ENCODE measurements around the gene CDK11A.

Gene CDK11A

GRCh38 chr1:1759456-1760344 is 35.5 kb upstream of the CDK11A start:
- H3K36me3 ChIP-seq (ENCODE audit: insufficient read depth, low read depth, low read length), result peaks cover 78% of the 10 kb centered on the region
- no peak overlapping the region for H3K9ac ChIP-seq (ENCODE audit: low read depth, low read length)
- no peaks in the 10 kb centered on the region for H3K4me1 ChIP-seq (ENCODE audit: insufficient read depth, low read length)
- no peak overlapping the region for H3K27ac ChIP-seq (ENCODE audit: low read length)
- no peaks in the 10 kb centered on the region for H3K9me3 ChIP-seq (ENCODE audit: insufficient read depth, low read depth, low read length)
- H3K27me3 ChIP-seq (ENCODE audit: insufficient read depth, low read length), result no peaks in the 10 kb centered on the region
- no peak overlapping the region for H3K4me3 ChIP-seq (ENCODE audit: low read length)

GRCh38 chr1:1758692-1759455 is 34.7 kb upstream of the CDK11A start:
- Histone ChIP-seq H3K4me3 (ENCODE audit: low read length) (no peak overlapping the region), H3K27ac (ENCODE audit: low read length) (no peak overlapping the region), H3K27me3 (ENCODE audit: insufficient read depth, low read length) (no peaks in the 10 kb centered on the region), H3K4me1 (ENCODE audit: insufficient read depth, low read length) (no peaks in the 10 kb centered on the region), H3K9me3 (ENCODE audit: insufficient read depth, low read depth, low read length) (no peaks in the 10 kb centered on the region), H3K36me3 (ENCODE audit: insufficient read depth, low read depth, low read length) (peaks cover 79% of the 10 kb centered on the region), H3K9ac (ENCODE audit: low read depth, low read length) (no peak overlapping the region; the same call in 1 of the 2 replicates)

GRCh38 chr1:1758059-1758621 is 34.0 kb upstream of the CDK11A start:
- no peak overlapping the region for H3K9ac ChIP-seq (ENCODE audit: low read depth, low read length)
- no peaks in the 10 kb centered on the region for H3K4me1 ChIP-seq (ENCODE audit: insufficient read depth, low read length)
- H3K4me3 ChIP-seq (ENCODE audit: low read length), result no peak overlapping the region
- H3K27me3 ChIP-seq (ENCODE audit: insufficient read depth, low read length), result no peaks in the 10 kb centered on the region
- peaks cover 83% of the 10 kb centered on the region for H3K36me3 ChIP-seq (ENCODE audit: insufficient read depth, low read depth, low read length)
- no peaks in the 10 kb centered on the region for H3K9me3 ChIP-seq (ENCODE audit: insufficient read depth, low read depth, low read length)
- no peak overlapping the region for H3K27ac ChIP-seq (ENCODE audit: low read length)

GRCh38 chr1:1757422-1758058 is 33.4 kb upstream of the CDK11A start:
- H3K9me3 ChIP-seq (ENCODE audit: insufficient read depth, low read depth, low read length), result no peaks in the 10 kb centered on the region
- H3K27ac ChIP-seq (ENCODE audit: low read length), result no peak overlapping the region
- peaks cover 83% of the 10 kb centered on the region for H3K36me3 ChIP-seq (ENCODE audit: insufficient read depth, low read depth, low read length)
- no peaks in the 10 kb centered on the region for H3K27me3 ChIP-seq (ENCODE audit: insufficient read depth, low read length)
- H3K4me1 ChIP-seq (ENCODE audit: insufficient read depth, low read length), result no peaks in the 10 kb centered on the region
- H3K9ac ChIP-seq (ENCODE audit: low read depth, low read length), result no peak overlapping the region
- no peak overlapping the region for H3K4me3 ChIP-seq (ENCODE audit: low read length)

- Histone ChIP-seq H3K36me3 (ENCODE audit: insufficient read depth, low read depth, low read length) (peaks cover 83% of the 10 kb centered on the region), H3K27me3 (ENCODE audit: insufficient read depth, low read length) (no peaks in the 10 kb centered on the region), H3K27ac (ENCODE audit: low read length) (no peak overlapping the region), H3K9ac (ENCODE audit: low read depth, low read length) (no peak overlapping the region), H3K4me3 (ENCODE audit: low read length) (no peak overlapping the region), H3K4me1 (ENCODE audit: insufficient read depth, low read length) (no peaks in the 10 kb centered on the region), H3K9me3 (ENCODE audit: insufficient read depth, low read depth, low read length) (no peaks in the 10 kb centered on the region)
These were observed 32.7 kb upstream of the CDK11A start for GRCh38 chr1:1756661-1757421.

GRCh38 chr1:1755852-1756251 is 31.7 kb upstream of the CDK11A start:
- H3K9ac ChIP-seq (ENCODE audit: low read depth, low read length), result no peak overlapping the region

GRCh38 chr1:1755426-1755825 is 31.3 kb upstream of the CDK11A start:
- Histone ChIP-seq H3K27ac (ENCODE audit: low read length) (no peak overlapping the region), H3K4me1 (ENCODE audit: insufficient read depth, low read length) (no peaks in the 10 kb centered on the region), H3K9ac (ENCODE audit: low read depth, low read length) (no peak overlapping the region), H3K36me3 (ENCODE audit: insufficient read depth, low read depth, low read length) (peaks cover 69% of the 10 kb centered on the region), H3K9me3 (ENCODE audit: insufficient read depth, low read depth, low read length) (no peaks in the 10 kb centered on the region), H3K27me3 (ENCODE audit: insufficient read depth, low read length) (no peaks in the 10 kb centered on the region), H3K4me3 (ENCODE audit: low read length) (no peak overlapping the region)

More at GRCh38 chr1:1755852-1756251, 31.7 kb upstream of the CDK11A start:
- peaks cover 73% of the 10 kb centered on the region for H3K36me3 ChIP-seq (ENCODE audit: insufficient read depth, low read depth, low read length)
- no peaks in the 10 kb centered on the region for H3K4me1 ChIP-seq (ENCODE audit: insufficient read depth, low read length)
- no peaks in the 10 kb centered on the region for H3K27me3 ChIP-seq (ENCODE audit: insufficient read depth, low read length)
- no peaks in the 10 kb centered on the region for H3K9me3 ChIP-seq (ENCODE audit: insufficient read depth, low read depth, low read length)
- no peak overlapping the region for H3K4me3 ChIP-seq (ENCODE audit: low read length)
- no peak overlapping the region for H3K27ac ChIP-seq (ENCODE audit: low read length)

GRCh38 chr1:1754051-1754815 is 30.1 kb upstream of the CDK11A start:
- Histone ChIP-seq H3K36me3 (ENCODE audit: insufficient read depth, low read depth, low read length) (peaks cover 58% of the 10 kb centered on the region), H3K27me3 (ENCODE audit: insufficient read depth, low read length) (no peaks in the 10 kb centered on the region), H3K9ac (ENCODE audit: low read depth, low read length) (no peak overlapping the region), H3K27ac (ENCODE audit: low read length) (no peak overlapping the region), H3K9me3 (ENCODE audit: insufficient read depth, low read depth, low read length) (no peaks in the 10 kb centered on the region), H3K4me3 (ENCODE audit: low read length) (no peak overlapping the region), H3K4me1 (ENCODE audit: insufficient read depth, low read length) (no peaks in the 10 kb centered on the region)

GRCh38 chr1:1753607-1754005 is 29.4 kb upstream of the CDK11A start:
- H3K4me1 ChIP-seq (ENCODE audit: insufficient read depth, low read length), result no peaks in the 10 kb centered on the region
- H3K27me3 ChIP-seq (ENCODE audit: insufficient read depth, low read length), result no peaks in the 10 kb centered on the region
- no peaks in the 10 kb centered on the region for H3K9me3 ChIP-seq (ENCODE audit: insufficient read depth, low read depth, low read length)
- peaks cover 53% of the 10 kb centered on the region for H3K36me3 ChIP-seq (ENCODE audit: insufficient read depth, low read depth, low read length)
- H3K9ac ChIP-seq (ENCODE audit: low read depth, low read length), result no peak overlapping the region
- H3K27ac ChIP-seq (ENCODE audit: low read length), result no peak overlapping the region
- H3K4me3 ChIP-seq (ENCODE audit: low read length), result no peak overlapping the region

- Histone ChIP-seq H3K36me3 (ENCODE audit: insufficient read depth, low read depth, low read length) (peaks cover 49% of the 10 kb centered on the region), H3K9me3 (ENCODE audit: insufficient read depth, low read depth, low read length) (no peaks in the 10 kb centered on the region)
These were observed 28.8 kb upstream of the CDK11A start for GRCh38 chr1:1752636-1753606.

More at GRCh38 chr1:1752636-1753606, 28.8 kb upstream of the CDK11A start:
- no peak overlapping the region for H3K4me3 ChIP-seq (ENCODE audit: low read length)
- H3K4me1 ChIP-seq (ENCODE audit: insufficient read depth, low read length), result no peaks in the 10 kb centered on the region
- H3K27ac ChIP-seq (ENCODE audit: low read length), result no peak overlapping the region
- H3K27me3 ChIP-seq (ENCODE audit: insufficient read depth, low read length), result no peaks in the 10 kb centered on the region
- H3K9ac ChIP-seq (ENCODE audit: low read depth, low read length), result no peak overlapping the region

Measured in iPS-20b (cell line).